ENCODE results near the gene ASCC1.
"Not testable (repeated sequence)": the region's sequence is repeated elsewhere in the genome, so short reads cannot be mapped to it uniquely, and the experiment has no call there.

The ASCC1 gene

GRCh38 chr10:72146559-72147323 is 69.3 kb downstream of the ASCC1 start:
- no peak for DNase-seq (ENCODE audit: low read depth, low spot score)
- no peak overlapping the region for H3K4me3 ChIP-seq (ENCODE audit: low read depth, low read length)
- TF ChIP-seq CTCF (IDR thresholded peaks at IDR 0.05; ENCODE audit: low read depth, low read length), result no peak
- in situ Hi-C loops (cut with HindIII; ENCODE audit: low sequenced_read_pairs), result no loop called here

- no peak for TF ChIP-seq CTCF (IDR thresholded peaks at IDR 0.05; ENCODE audit: low read depth, low read length)
- H3K4me3 ChIP-seq (ENCODE audit: low read depth, low read length), result no peak overlapping the region
- no peak for DNase-seq (ENCODE audit: low read depth, low spot score)
- in situ Hi-C loops (cut with HindIII; ENCODE audit: low sequenced_read_pairs), result no loop called here
Observed at GRCh38 chr10:72146071-72146470, 70.0 kb downstream of the ASCC1 start.

GRCh38 chr10:72145657-72146056 is 70.4 kb downstream of the ASCC1 start:
- no peak for TF ChIP-seq CTCF (IDR thresholded peaks at IDR 0.05; ENCODE audit: low read depth, low read length)
- DNase-seq (ENCODE audit: low read depth, low spot score), result no peak
- H3K4me3 ChIP-seq (ENCODE audit: low read depth, low read length), result no peak overlapping the region
- in situ Hi-C loops (cut with HindIII; ENCODE audit: low sequenced_read_pairs), result no loop called here

GRCh38 chr10:72140850-72141249 is 75.2 kb downstream of the ASCC1 start:
- no peak for TF ChIP-seq CTCF (IDR thresholded peaks at IDR 0.05; ENCODE audit: low read depth, low read length)
- DNase-seq (ENCODE audit: low read depth, low spot score), result no peak
- H3K4me3 ChIP-seq (ENCODE audit: low read depth, low read length), result no peak overlapping the region
- in situ Hi-C loops (cut with HindIII; ENCODE audit: low sequenced_read_pairs), result no loop called here

GRCh38 chr10:72140174-72140573 is 75.9 kb downstream of the ASCC1 start:
- in situ Hi-C loops (cut with HindIII; ENCODE audit: low sequenced_read_pairs), result no loop called here
- H3K4me3 ChIP-seq (ENCODE audit: low read depth, low read length), result no peak overlapping the region
- no peak for TF ChIP-seq CTCF (IDR thresholded peaks at IDR 0.05; ENCODE audit: low read depth, low read length)
- DNase-seq (ENCODE audit: low read depth, low spot score), result no peak

- no peak for TF ChIP-seq CTCF (IDR thresholded peaks at IDR 0.05; ENCODE audit: low read depth, low read length)
- in situ Hi-C loops (cut with HindIII; ENCODE audit: low sequenced_read_pairs), result no loop called here
- no peak overlapping the region for H3K4me3 ChIP-seq (ENCODE audit: low read depth, low read length)
- DNase-seq (ENCODE audit: low read depth, low spot score), result no peak
Observed at GRCh38 chr10:72137583-72137982, 78.5 kb downstream of the ASCC1 start.

GRCh38 chr10:72136225-72136624 is 79.9 kb downstream of the ASCC1 start:
- in situ Hi-C loops (cut with HindIII; ENCODE audit: low sequenced_read_pairs), result not testable (repeated sequence)

More at GRCh38 chr10:72136225-72136624, 79.9 kb downstream of the ASCC1 start:
- not testable (repeated sequence) for DNase-seq (ENCODE audit: low read depth, low spot score); H3K4me3 ChIP-seq (ENCODE audit: low read depth, low read length)

All from astrocyte of the spinal cord (primary cell).